ENCODE measurements around the gene LDLRAD3. TPM values are rescaled to one million over a fixed set of nuclear protein-coding genes. Genes with fewer than 3 reads are reported as not detected.

LDLRAD3 gene
- total and polyA plus RNA-seq, 12 donors: 0.87 to 5.1 (median 1.7) TPM

DNA sequence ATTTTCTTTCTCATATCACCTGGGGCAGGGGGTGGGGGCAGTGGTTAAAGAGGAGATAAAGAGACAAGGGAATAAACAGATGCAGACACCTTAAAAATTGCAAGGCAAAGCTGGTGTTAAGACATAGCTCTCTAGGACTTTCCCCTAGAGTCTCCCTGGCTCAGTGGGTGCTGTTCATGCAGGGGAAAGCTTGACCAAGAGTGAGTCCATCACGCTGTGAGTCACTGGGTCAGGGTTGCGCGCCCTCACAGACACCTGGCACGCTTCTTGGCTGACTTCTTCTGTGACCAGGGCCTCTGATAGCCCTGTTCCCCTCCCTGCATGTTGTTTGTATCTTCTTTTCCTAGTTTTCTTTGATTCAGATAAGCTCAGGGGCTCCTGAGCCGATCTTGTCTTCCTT is 313.5 kb downstream of the LDLRAD3 start:
- ATAC-seq: no peak
- WGBS, 2 donors: 74 to 82% methylated on average over 5 of the region's 5 CpGs
- Histone ChIP-seq H3K36me3 (no peaks in the 10 kb centered on the region), H3K9me3 (peaks cover 0 to 10% (median 0%) of the 10 kb centered on the region in 11 donors), H3K4me1 (peaks cover 0 to 9% (median 0%) of the 10 kb centered on the region in 9 donors), H3K27me3 (peaks cover 0 to 26% (median 7%) of the 10 kb centered on the region in 7 donors), H3K27ac (no peak overlapping the region), H3K4me3 (no peak overlapping the region)
- intact Hi-C loops (cut with DNase I): loop anchor here in 8 of 10 donors (5.0 to 10.0 kb wide), 8 partner anchors 100 to 640 kb away; partner anchors contain the start of gene FJX1 (in 1 of the 8)
- no peak for DNase-seq
- TF ChIP-seq, protein P1, sequence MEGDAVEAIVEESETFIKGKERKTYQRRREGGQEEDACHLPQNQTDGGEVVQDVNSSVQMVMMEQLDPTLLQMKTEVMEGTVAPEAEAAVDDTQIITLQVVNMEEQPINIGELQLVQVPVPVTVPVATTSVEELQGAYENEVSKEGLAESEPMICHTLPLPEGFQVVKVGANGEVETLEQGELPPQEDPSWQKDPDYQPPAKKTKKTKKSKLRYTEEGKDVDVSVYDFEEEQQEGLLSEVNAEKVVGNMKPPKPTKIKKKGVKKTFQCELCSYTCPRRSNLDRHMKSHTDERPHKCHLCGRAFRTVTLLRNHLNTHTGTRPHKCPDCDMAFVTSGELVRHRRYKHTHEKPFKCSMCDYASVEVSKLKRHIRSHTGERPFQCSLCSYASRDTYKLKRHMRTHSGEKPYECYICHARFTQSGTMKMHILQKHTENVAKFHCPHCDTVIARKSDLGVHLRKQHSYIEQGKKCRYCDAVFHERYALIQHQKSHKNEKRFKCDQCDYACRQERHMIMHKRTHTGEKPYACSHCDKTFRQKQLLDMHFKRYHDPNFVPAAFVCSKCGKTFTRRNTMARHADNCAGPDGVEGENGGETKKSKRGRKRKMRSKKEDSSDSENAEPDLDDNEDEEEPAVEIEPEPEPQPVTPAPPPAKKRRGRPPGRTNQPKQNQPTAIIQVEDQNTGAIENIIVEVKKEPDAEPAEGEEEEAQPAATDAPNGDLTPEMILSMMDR (IDR thresholded peaks at IDR 0.05): no peak

DNA sequence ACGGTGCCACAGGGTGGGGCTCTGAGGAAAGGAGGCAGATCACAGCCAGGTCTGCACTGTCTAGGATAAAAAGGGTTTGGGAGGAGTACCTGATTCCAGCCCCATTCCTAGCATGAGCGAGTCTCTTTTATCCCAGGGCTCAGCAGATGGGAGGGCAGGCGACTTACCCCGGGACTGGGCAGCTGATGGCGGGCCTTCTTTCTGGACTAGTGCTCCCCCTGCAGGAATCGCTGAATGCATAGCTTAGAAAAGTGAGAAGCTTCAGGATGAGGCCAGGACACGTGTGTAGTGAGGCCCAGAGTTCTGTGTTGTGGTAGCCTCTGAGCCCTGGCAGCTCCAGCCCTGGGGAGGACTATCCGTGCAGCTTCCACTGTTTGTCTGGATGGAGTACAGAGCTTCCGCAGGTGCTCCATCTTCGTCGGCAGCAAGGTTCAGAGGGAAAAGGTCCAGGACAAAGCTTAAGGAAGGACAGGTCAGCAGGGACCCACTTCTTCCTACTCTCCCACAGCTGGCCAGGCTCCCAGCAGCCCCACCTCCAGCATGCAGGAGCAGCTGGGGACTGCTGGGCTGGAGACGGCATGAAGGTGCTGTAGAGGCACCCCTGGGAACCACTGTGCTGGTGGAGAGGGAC is 315.0 kb downstream of the LDLRAD3 start:
- ATAC-seq (peak; percentile 74 to 88 (median 85)), DNase-seq (peak; percentile 31 to 44)
- no peak overlapping the region for H3K4me3 ChIP-seq
- H3K27ac ChIP-seq: no peak overlapping the region
- H3K36me3 ChIP-seq: no peaks in the 10 kb centered on the region
- peaks cover 0 to 9% (median 0%) of the 10 kb centered on the region in 9 donors for H3K4me1 ChIP-seq
- H3K9me3 ChIP-seq: peaks cover 0 to 10% (median 0%) of the 10 kb centered on the region in 11 donors
- peaks cover 0 to 33% (median 7%) of the 10 kb centered on the region in 7 donors for H3K27me3 ChIP-seq
- intact Hi-C loops (cut with DNase I): loop anchor here in 8 of 10 donors (2.0 to 10.0 kb wide), 9 partner anchors 102 to 642 kb away; partner anchors contain the start of gene FJX1 (in 1 of the 8)
- TF ChIP-seq, protein P1 (IDR thresholded peaks at IDR 0.05): peak; percentile 19 to 71 (median 63)
- 32 to 34% methylated on average over 12 of the region's 12 CpGs for WGBS, 2 donors

DNA sequence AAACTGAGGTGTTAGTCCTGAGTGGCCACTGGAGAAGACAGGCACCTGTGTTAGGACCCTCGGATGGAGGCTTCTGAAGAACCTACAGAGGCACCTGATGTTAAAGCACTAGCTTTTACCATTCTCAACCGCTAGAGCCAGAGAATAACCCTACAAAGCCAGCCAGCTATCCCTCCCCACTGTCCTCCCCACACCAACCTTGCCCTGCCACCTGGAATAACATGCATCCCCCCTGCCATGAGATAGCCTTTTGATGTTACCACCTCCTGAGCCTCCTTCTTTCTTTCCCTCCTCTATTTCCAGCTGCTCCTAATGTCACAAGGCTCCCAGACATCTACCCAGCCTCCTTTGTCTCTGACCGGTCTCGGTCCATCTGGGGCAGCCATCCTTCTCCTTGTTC is 317.2 kb downstream of the LDLRAD3 start:
- peaks cover 0 to 44% (median 7%) of the 10 kb centered on the region in 7 donors for H3K27me3 ChIP-seq
- intact Hi-C loops (cut with DNase I): loop anchor here in 8 of 10 donors (5.0 to 10.0 kb wide), 8 partner anchors 106 to 776 kb away; no protein-coding TSS in a partner anchor
- DNase-seq: no peak
- no peak overlapping the region for H3K4me3 ChIP-seq
- WGBS, 2 donors: 86 to 89% methylated on average over 4 of the region's 4 CpGs
- TF ChIP-seq, protein P1 (IDR thresholded peaks at IDR 0.05): no peak
- H3K9me3 ChIP-seq: peaks cover 0 to 6% (median 0%) of the 10 kb centered on the region in 11 donors
- H3K27ac ChIP-seq: no peak overlapping the region
- H3K4me1 ChIP-seq: peaks cover 0 to 9% (median 0%) of the 10 kb centered on the region in 9 donors
- H3K36me3 ChIP-seq: no peaks in the 10 kb centered on the region
- no peak for ATAC-seq

DNA sequence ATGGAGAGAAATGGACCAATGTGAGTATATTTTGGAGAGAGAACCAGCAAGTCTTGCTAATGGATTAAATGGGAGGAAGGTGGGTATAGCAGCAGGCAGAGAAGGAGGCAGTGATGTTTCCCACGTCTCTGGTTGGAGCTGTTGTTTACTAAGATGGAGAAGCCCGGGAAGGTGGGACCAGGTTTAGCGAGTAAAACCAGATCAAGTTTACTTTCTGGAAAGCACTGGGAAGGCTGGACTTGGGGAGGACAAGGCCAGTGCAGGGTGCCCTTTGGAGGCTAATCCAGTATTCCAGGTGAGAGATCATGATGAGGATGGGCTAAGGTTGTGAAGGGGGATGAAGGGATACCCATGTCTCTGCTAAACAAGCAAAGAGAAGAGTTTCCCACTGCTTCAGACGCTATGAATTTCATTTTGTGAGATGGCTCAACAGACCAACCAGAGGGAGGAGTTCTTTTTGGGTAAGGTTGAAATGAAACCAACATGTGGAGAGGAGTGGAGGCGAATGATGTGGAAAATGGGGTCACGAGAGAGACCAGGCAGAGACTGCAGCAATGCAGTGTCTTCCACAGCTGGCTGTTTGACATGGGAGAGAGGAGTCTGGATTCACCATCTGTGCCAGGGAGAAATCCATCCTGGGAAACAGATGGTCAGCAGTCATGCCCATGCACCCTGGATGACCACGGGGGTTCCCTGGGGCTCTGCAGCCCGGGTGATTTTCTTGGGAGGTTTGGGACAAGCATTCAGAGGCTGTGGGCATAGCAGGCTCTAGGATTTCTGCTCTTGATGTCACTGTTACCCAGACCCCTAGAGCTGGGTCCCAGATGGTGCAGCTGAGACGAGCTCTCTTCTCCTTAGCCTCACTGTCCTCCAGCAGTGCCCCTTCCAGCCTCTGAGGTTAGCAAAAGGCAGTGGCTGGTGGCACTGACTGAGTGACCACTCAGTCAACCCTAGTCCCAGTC is 320.4 kb downstream of the LDLRAD3 start:
- Histone ChIP-seq H3K9me3 (no peaks in the 10 kb centered on the region), H3K27ac (no peak overlapping the region), H3K4me1 (peaks cover 0 to 6% (median 0%) of the 10 kb centered on the region in 9 donors), H3K27me3 (peaks cover 0 to 28% (median 5%) of the 10 kb centered on the region in 7 donors), H3K36me3 (no peaks in the 10 kb centered on the region), H3K4me3 (no peak overlapping the region)
- DNase-seq: no peak
- WGBS, 2 donors: 73 to 77% methylated on average over 9 of the region's 9 CpGs
- TF ChIP-seq, protein P1 (IDR thresholded peaks at IDR 0.05): no peak
- ATAC-seq: no peak
- intact Hi-C loops (cut with DNase I): loop anchor here in 9 of 10 donors (2.0 to 10.0 kb wide), 9 partner anchors 109 to 779 kb away; no protein-coding TSS in a partner anchor
